CD4-positive, alpha-beta T cell treated with Interleukin-6 at 100 ng/mL for 8 hours (primary cell): ENCODE data around the gene TMCO4.
"Not testable (repeated sequence)": the region's sequence is repeated elsewhere in the genome, so short reads cannot be mapped to it uniquely, and the experiment has no call there.

Source experiments
- DNase-seq: peaks from one replicate; pipeline ENCODE4 v3.0.0-alpha.2; 2020; ENCODE audit warnings: mixed read lengths, low spot score

TMCO4 gene

DNA sequence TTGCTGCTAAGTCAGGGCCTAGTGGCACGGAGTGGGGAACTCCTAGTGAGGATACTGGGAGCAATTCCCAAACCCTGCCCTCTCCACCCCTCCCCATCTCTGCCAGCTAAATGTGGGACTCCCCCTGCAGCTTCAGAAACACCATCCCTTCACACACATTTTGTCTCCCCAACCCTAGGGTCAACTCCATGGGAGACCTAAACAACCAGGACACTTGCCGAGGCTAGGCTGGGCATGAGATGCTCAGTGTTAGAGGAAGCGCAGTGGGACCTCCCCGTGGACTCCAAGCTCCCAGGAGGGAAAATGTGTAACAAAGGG, 13.9 kb upstream of the TMCO4 start:
- DNase-seq = no peak

DNA sequence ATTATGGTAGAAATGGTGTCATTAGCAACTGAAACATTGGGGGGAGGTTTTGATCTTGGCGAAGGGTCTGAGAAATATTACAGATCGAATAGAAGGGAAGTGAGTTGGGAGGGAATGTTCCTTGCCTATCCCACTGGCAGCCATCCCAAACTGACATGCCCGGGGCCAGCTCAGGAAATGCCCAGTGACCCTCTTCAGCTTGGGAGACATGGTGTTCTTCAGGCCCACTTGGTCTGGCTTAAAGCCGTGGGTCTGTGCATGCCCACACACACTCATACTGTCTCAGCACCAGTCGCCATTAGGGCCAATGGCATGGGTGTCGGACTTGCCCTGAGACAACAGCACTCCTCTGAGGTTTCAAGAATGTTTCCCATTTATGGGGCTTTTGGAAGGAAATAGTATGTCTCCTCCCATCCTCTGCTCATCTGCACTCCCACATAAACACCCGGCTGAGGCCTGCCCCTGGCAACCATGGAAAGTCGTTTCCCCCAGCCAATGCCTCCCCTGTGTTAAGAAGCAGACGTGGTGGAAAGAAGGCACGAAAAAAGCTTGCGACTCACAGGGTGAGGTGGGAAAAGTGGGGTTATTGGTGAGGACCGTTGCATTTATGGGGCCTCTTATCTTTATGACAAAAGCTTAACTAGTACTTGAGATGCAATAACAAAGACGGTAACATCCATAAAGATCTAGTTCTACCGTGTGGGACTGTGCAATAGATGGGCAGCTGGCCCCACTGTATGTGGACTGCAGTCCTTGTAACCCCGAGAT, 13.3 kb upstream of the TMCO4 start:
- no peak for DNase-seq

DNA sequence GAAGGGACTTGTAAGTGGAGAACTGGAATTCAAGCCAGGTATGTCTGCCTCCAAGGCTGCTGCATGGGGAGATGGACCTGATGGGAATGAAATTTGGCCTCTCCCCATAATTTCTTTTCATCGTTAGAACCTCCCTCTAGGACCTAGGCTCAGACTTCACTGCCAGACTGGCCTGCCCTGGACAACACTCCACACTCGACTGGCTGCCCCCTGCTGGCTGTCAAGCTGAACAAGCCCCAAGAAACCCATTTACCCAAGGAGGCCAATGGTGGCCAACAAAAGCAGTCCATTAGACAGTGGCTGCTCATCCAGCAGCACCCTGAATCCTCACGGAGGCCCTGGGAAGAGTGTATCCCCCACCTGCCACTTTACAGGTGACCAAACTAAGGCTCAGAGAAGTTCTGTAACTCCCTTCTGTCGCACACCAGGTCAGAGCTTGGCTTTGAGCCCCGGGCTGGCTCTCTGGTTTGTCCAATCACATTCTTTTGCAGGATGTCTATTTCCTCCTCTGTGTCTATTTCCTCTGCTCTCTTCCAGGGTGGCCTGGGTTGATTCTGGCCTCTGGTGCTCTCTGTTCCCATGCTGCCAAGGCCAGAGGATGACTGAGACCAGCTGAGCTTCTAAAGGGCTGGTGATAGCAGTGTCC, 11.6 kb upstream of the TMCO4 start:
- peak; percentile 45 for DNase-seq

DNA sequence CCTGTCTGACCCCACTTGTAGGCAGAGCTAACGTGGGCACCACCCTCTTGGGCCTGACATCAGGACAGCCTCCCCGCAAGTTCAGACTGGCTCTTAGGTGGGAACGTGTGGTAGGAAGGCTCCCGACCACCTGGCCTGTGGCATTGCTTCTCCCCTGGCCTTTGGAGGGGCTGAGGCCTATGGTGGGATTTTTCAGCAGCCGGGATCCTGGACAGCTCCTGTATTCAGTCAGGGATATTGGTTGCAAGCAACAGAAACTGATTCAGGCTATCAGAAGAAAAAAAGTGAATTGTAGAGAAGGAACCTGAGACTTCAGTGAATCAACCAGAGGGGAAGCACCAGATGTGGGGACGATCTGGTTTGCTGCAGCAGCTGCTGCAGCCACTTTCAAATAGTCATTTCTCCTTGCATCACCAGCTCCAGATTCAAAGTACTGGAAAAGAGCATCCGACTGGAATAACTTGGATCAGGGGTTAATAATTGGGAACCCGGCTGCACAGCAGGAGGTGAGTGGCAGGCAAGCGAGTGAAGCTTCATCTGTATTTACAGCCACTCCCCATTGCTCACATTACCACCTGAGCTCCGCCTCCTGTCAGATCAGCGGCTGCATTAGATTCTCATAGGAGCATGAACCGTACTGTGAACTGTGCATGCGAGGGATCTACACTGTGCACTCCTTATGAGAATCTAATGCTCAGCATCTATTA, 9.5 kb upstream of the TMCO4 start:
- no peak for DNase-seq

DNA sequence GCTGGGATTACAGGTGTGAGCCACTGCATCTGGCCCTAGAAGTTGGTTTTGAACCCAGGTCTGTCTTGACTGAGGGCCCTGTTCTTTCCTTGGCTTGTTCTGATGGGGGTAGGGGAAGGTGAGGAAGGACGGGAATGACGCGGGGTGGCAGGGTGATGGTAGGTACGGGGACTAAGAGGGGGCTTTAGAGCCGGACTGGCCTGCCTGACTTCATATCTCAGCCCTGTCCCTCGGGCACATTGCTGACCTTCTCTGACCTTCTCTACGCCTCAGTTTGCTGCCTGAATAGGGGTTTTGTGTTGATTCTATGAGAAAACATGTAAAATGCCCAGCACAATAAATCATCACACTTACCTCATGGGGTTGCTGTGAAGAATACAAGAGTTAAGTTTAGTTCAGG, 8.6 kb upstream of the TMCO4 start:
- DNase-seq = no peak

DNA sequence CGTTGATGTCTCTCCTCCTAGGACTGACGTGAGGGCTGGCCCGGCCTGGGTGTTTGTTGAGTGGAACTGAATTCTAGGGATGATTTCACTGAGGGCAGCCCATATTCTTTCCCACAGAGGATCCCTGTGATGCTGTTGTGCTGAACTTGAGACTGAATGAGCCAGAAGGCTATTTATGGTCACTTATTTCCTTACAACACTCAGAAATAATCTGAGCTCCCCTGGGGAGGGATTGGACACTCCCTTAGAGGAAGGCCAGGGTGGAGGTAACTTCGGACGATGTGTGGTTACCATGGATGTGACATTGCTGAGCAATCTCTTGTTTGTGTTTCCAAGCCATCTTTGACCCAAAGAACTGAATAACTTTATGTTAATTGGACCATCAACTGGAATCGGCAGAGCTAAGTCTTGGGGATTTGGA, 5.1 kb upstream of the TMCO4 start:
- DNase-seq = no peak

DNA sequence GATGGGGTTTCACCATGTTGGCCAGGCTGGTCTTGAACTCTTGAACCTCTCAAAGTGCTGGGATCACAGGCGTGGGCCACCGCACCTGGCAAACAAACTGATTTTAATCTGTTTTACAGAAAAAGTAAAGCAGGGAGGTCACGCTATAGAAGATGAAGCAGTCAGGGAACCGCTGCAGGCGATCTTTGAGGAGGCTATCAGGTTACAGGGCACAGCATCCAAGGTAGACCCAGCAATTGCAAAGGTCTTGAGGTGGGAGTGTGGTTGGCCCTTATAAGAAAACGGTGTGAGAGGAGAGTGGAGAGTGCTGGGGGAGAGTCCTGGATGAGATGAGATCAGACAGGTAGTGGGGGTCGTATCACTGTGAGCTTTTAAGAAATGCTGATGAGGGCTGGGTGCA, 2.6 kb upstream of the TMCO4 start:
- DNase-seq = no peak

DNA sequence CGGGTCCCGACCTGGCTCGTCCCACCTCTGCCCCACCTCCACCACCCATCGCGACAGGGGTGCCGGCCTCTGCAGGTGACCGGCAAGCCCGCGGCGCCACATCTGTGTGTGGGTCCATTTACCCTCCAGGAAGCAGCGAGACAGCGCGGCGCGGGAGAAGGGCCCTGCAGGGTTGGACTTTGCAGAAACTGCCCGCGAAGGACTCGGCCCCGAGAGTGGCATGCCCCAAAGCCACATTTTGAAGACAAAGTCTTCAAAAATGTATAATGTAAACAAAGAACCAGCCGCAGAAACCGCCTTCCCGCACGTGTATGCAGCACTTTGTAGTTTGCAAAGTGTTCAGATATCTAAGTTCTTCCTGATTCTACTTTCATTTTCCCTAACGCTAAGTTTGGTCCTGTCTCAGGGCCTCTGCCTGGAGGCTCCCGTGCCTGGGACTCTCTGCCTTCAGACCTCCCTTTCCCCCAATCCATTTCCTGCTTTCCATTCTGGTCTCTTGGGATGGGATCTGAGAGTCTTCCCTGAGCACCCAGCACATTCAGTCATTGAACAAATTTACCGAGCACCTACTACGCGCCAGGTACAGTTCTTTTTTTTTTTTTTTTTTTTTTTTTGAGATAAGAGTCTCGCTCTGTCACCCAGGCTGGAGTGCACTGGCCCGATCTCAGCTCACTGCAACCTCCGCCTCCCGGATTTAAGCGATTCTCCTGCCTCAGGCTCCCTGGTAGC, 524 bp upstream of the TMCO4 start:
- peak; percentile 39 for DNase-seq

DNA sequence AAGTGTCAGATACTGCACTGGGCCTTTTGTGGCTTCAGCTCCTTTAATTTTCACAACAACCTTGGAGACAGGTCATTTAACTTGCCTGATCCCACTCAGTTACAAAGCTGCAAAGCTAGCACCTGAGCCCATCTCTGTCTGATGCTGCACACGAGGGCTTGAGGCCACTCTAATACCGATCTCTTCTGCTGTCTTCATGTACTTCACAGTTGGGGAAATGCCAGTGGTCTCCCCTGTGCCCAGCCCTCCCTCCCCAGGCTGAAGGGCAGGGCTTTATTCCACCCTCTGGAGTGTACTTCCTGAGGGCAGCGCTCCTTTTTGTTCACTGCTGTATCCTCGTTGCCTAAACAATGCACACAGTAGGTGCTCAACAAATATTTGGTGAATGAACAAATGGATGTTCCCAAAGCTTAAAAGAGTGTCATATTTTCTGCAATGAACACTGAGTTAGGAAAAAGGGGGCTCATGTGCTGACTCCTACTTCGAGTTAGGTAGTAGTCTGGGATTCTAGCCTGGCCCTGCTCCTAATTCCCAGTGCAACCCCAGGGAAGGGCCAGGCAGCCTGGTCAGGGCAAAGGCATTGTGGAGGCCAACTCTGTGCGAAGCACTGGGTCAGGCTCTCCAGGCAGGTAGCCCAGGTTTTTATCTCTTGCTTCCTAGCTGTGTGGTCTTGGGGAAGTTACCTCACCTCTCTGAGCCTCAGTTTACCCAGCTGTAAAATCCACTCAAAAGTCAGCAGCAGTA, 1.1 kb downstream of the TMCO4 start:
- DNase-seq = no peak

DNA sequence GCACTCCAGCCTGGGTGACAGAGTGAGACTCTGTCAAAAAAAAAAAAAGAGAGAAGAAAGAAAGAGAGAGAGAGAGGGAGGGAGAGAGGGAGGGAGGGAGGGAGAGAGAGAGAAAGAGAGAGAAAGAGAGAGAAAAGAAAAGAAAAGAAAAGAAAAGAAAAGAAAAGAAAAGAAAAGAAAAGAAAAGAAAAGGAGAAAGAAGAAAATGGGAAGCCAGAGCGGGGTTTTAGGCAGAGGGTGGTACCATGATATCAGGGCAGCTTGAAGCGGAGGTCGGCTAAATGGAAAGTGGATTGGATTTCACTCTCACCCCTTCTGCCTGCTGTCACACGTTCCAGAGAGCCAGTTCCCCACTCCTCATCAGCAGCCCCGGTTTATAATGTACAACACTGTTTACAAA, 1.9 kb downstream of the TMCO4 start:
- no peak for DNase-seq

DNA sequence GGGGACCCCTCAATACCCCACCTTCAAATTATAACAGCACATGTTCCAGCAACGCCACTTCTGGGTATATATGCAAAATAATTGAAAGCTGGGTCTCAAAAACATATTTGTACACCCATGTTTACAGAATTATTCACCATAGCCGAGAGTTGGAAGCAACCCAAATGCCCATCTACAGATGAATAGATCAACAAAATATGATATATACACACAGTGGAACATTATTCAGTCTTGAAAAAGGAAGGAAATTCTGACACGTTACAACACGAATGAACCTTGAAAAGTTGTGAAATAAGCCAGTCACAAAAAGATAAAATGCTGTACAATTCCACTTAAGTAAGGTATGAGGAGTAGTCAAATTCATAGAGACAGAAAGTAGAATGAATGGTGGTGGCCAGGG, 5.1 kb downstream of the TMCO4 start:
- DNase-seq = no peak

DNA sequence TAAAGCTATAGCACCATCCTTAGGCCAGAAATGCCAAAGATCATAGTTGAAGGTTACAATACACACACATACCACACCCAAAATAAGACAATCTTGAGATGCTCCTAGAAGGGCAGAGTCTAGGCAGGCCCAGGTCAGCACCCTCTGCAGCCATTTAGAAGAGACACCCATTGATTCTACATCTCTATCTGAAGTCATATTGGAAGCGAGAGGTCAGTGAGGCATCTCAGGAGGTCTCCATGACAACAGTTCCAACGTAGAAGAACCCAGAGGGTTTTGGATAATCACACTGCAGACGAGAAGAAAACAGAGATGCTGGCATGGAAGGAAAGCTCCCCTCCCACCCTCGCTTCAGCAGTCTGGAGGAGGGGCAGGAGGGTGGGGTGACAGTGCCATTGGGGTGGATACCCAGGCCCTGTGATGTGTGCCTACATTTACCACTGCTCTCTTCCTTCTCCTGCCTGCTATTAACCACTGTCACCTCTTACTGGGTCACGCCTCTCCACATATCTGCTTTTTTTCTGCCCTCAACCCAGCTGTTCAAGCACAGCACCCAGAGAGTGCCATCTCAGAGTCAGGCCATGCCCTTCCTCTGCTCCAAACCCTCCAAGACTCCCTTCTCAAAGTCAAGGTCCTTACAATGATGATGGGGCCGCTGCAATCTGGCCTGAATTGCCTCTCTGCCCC, 6.2 kb downstream of the TMCO4 start:
- DNase-seq = no peak

DNA sequence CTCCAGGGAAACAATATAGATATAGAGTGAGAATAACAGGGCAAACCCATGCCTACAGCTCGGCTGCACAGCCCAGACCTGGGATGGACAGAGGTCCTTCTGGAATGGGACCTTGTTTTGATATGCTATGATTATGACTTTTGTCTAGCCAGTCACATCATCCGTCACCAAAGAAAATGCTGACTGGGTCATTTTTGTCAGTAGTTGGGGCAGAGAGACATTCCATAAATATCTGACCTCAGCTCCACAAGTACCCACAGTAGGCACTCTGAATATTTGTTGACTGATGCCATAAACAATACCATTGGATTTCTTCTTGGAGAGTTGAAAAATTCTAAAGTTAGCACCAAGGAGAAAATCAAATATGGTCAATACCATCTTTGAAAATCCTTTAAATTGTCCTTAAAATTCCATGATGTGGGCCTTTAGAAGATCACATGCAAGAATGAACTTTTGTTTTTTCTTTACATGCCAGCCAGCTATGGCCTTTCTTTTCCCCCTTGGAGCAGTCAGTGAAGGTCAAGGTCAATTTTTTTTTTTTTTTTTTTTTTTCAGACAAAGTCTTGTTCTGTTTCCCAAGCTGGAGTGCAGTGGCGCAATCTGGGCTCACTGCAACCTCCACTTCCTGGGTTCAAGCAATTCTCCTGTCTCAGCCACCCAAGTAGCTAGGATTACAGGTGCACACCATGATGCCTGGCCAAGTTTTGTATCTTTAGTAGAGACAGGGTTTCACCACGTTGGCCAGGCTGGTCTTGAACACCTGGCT, 7.3 kb downstream of the TMCO4 start:
- no peak for DNase-seq

DNA sequence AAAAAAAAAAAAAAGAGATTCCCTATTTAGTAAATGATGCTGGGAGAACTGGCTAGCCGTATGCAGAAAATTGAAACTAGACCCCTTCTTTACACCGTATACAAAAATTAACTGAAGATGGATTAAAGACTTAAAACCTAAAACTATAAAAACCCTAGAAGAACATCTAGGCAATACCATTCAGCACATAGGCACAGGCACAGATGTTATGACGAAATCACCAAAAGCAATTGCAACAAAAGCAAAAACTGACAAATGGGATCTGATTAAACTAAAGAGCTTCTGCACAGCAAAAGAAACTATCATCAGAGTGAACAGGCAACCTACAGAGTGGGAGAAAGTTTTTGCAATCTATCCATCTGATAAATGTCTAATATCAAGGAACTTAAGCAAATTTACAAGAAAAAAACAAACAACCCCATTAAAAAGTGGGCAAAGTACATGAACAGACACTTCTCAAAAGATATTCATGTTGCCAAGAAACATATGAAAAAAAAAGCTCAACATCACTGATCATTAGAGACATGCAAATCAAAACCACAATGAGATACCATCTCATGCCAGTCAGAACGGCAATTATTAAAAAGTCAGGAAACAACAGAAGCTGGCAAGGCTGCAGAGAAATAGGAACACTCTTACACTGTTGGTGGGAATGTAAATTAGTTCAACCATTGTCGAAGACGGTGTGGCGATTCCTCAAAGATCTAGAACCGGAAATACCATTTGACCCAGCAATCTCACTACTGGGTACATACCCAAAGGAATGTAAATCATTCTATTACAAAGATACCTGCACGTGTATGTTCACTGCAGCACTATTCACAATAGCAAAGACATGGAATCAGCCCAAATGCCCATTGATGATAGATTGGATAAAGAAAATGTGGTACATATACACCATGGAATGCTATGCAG, 9.4 kb downstream of the TMCO4 start:
- not testable (repeated sequence) for DNase-seq

DNA sequence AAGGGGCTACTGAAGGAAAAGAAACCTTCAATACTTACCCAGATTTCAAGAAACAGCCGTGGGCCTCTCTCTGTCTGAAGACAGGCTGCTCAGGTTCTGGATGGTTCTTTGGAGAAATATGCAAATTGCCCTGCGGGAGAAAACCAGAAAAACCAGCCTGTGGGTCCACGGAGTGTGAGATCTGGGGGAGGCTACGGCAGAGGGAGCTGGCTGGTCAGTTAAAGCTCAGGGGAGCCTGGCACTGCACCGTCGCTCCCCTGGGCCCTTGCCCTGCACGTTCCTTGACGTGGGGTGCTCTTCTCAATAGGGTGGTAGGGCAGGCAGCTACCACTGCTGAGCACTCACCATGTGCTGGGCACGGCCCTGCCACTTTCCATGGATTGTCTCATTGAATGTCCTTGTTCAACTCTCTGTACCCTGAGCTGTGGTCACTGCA, 12.7 kb downstream of the TMCO4 start:
- DNase-seq = no peak

DNA sequence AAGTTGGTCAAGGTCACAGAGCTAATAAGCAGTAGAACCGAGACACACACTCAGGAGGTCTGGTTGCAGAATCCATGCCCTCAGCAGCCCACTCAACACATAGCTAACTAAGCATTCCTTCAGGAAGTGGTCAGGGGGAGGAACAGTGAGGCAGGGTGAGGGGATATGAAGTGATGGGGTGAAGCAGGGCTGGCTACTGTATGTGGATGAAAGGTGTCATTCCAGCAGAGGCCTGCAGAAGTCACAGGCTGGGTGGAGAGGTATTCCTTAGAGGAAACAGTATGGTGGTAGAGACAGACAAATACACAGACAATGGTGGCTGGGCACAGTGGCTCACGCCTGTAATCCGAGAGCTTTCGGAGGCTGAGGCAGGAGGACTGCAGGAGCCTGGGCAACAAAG, 14.1 kb downstream of the TMCO4 start:
- DNase-seq = no peak

DNA sequence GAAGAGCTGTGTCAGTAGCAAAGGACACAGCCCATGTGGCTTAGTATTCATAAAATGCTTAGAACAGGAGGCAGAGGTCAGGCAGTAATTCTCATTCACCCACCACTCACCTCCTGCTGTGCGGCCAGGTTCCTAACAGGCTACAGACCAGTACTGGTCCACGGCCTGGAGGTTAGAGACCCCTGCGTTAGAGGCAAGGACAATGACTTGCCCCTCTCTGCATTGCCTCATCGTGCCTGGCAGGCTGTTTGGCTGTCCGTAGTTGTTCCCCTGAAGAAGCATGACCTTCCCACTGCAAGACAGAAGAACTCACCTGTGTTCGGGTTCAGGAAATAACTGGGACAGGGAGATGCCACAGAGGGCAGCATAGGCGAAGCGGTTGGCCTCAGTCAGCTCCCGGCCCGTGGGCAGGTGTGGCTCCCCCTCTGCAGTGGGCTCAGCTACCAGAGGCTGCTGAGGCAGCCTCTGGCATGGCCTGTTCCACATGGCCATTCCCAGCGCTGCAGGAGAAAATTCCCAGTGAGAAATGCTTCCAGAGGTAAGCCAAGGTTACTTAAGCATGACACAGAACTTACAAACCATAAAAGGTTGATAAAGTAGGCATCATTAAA, 19.3 kb downstream of the TMCO4 start:
- DNase-seq = no peak

DNA sequence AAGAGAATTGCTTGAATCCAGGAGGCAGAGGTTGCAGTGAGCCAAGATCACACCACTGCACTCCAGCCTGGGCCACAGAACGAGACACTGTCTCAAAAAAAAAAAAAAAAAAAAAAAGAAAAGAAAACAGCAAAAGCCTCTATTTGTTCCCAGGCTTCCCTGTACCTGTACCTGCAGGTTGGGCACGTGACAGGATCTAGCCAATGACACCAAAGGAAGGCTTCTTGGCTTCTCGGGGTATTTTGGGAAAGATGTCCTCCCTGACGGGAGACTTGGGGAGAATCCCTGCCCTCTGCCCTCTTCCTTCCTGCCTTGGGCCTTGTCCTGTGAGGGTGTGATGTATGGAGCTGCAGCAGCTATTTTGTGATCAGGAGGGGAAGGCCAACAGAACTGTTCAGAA, 22.8 kb downstream of the TMCO4 start:
- no peak for DNase-seq

DNA sequence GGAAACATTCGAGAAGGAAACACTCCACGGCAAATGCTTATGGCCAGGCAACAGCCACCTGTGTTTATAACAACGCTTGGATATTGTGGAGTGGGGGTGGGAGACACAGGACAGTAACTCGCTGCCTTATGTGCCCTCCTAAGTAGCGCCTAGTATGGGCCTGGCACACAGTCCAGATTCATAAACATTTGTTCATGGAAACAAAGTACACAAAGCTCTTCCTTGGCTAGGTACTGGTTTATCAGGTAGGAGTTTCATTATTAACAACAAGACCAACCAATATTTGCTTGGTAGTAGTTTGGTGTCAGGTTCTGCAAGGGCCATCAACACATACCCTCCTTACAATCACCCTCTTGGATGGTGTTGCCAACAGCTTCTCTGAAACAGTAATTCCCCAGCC, 23.4 kb downstream of the TMCO4 start:
- no peak for DNase-seq
